GM23338 (cell line): ENCODE data around the gene RNF19B. TPM values are rescaled to one million over a fixed set of nuclear protein-coding genes. Genes with fewer than 3 reads are reported as not detected.

Source experiments
- ATAC-seq: fragments of 200-7000 bp; cut with Tn5 transposase; 3 replicates; pipeline ENCODE4 v1.9.1; 2020
- DNase-seq: peaks from one replicate; pipeline ENCODE4 v3.0.0-alpha.2; 2015; ENCODE audit warnings: low spot score
- H2AFZ ChIP-seq: fragments of 200-600 bp; sonication (generic); 2 replicates; pipeline ENCODE4 v1.8.0; 2016; ENCODE audit warnings: antibody characterized with exemption, mild to moderate bottlenecking, moderate library complexity
- H3F3A ChIP-seq: fragments of 200-600 bp; sonication (generic); replicated peaks from 2 replicates; pipeline ENCODE4 v1.8.0; 2017; ENCODE audit warnings: antibody characterized with exemption, mixed run types, low read depth
- H3K27ac ChIP-seq: fragments of 200-600 bp; sonication (generic); 2 replicates; pipeline ENCODE4 v1.6.1; 2016; ENCODE audit warnings: low read depth
- H3K27me3 ChIP-seq: fragments of 200-600 bp; sonication (generic); 2 replicates; pipeline ENCODE4 v1.8.0; 2016; ENCODE audit warnings: mild to moderate bottlenecking, mixed run types, moderate library complexity; ENCODE audit not compliant: insufficient read depth
- H3K36me3 ChIP-seq: fragments of 200-600 bp; sonication (generic); 2 replicates; pipeline ENCODE4 v1.8.0; 2016; ENCODE audit warnings: mild to moderate bottlenecking; ENCODE audit not compliant: insufficient read depth
- H3K4me1 ChIP-seq: fragments of 200-600 bp; sonication (generic); 2 replicates; pipeline ENCODE4 v1.8.0; 2016; ENCODE audit warnings: mild to moderate bottlenecking, moderate library complexity; ENCODE audit not compliant: insufficient read depth
- H3K4me2 ChIP-seq: fragments of 200-600 bp; sonication (generic); 2 replicates; pipeline ENCODE4 v1.7.1; 2017; ENCODE audit warnings: mixed run types
- H3K4me3 ChIP-seq: fragments of 200-600 bp; sonication (generic); 2 replicates; pipeline ENCODE4 v1.6.1; 2016; ENCODE audit warnings: mixed run types
- H3K79me2 ChIP-seq: fragments of 200-600 bp; sonication (generic); replicated peaks from 2 replicates; pipeline ENCODE4 v1.8.0; 2017; ENCODE audit warnings: mild to moderate bottlenecking; ENCODE audit not compliant: insufficient read depth
- H3K9me2 ChIP-seq: fragments of 200-600 bp; sonication (generic); 2 replicates; pipeline ENCODE4 v1.8.0; 2017; ENCODE audit not compliant: insufficient read depth
- H4K20me1 ChIP-seq: fragments of 200-600 bp; sonication (generic); replicated peaks from 2 replicates; pipeline ENCODE4 v1.8.0; 2017; ENCODE audit warnings: mild to moderate bottlenecking; ENCODE audit not compliant: insufficient read depth
- H3K27ac Mint-ChIP-seq: 2 replicates; pipeline ENCODE4 v1.8.0; 2020; ENCODE audit warnings: inconsistent platforms, mild to moderate bottlenecking, moderate library complexity, mixed read lengths
- H3K27me3 Mint-ChIP-seq: 3 replicates; pipeline ENCODE4 v1.8.0; 2022; ENCODE audit warnings: low read depth, mild to moderate bottlenecking, moderate library complexity, mixed read lengths, inconsistent platforms; ENCODE audit not compliant: insufficient read depth, poor library complexity
- H3K36me3 Mint-ChIP-seq: 3 replicates; pipeline ENCODE4 v1.8.0; 2021; ENCODE audit warnings: low read depth, mild to moderate bottlenecking, inconsistent platforms, moderate library complexity, mixed read lengths
- H3K4me1 Mint-ChIP-seq: 3 replicates; pipeline ENCODE4 v1.8.0; 2020; ENCODE audit warnings: mild to moderate bottlenecking, inconsistent platforms, mixed read lengths
- H3K4me3 Mint-ChIP-seq: 3 replicates; pipeline ENCODE4 v1.8.0; 2021; ENCODE audit warnings: moderate library complexity, mild to moderate bottlenecking, inconsistent platforms, mixed read lengths
- H3K9me3 Mint-ChIP-seq: 3 replicates; pipeline ENCODE4 v1.8.0; 2020; ENCODE audit warnings: moderate library complexity, mild to moderate bottlenecking, inconsistent platforms, mixed read lengths
- CREB1 ChIP-seq: fragments of 250-450 bp; sonication (Bioruptor Pico); IDR thresholded peaks from 2 replicates; pipeline ENCODE4 v1.5.0; 2020; ENCODE audit warnings: low read depth, mild to moderate bottlenecking, moderate library complexity
- EZH2 ChIP-seq: fragments of 200-600 bp; sonication (generic); IDR thresholded peaks from one replicate; pipeline ENCODE4 v1.8.0; 2017; ENCODE audit warnings: antibody characterized with exemption, mild to moderate bottlenecking, low read depth; ENCODE audit not compliant: unreplicated experiment
- POLR2AphosphoS5 ChIP-seq: IDR thresholded peaks from 2 replicates; pipeline ENCODE4 v1.6.1; 2016; ENCODE audit warnings: antibody characterized with exemption, low read depth
- REST ChIP-seq: IDR thresholded peaks from one replicate; pipeline ENCODE4 v1.6.1; 2018; ENCODE audit warnings: antibody characterized with exemption; ENCODE audit not compliant: unreplicated experiment
- ZNF114 ChIP-seq: fragments of 250-450 bp; sonication (Bioruptor Pico); IDR thresholded peaks from 2 replicates; pipeline ENCODE4 v1.5.0; 2020; ENCODE audit warnings: mild to moderate bottlenecking, moderate library complexity
- ZNF331 ChIP-seq: fragments of 250-450 bp; sonication (Bioruptor Pico); IDR thresholded peaks from 2 replicates; pipeline ENCODE4 v1.5.0; 2020; ENCODE audit warnings: low read depth, mild to moderate bottlenecking, moderate library complexity
- polyA plus RNA-seq: library from polyadenylated mRNA; unstranded; fragments of >200 nt; fragmentation: Nextera tagmentation; extraction: Ambion mirVana; gene quantifications from 2 replicates; pipeline ENCODE4 v1.2.1, GENCODE V29; 2016
- total RNA-seq: library from RNA; depleted of rRNA; stranded (reverse); fragments of >200 nt; shearing (Covaris generic); gene quantifications from 2 replicates; pipeline ENCODE4 v1.2.3, GENCODE V29; 2014
- TF ChIP-seq, protein P1 (sequence below), 2 experiments: fragments of 200-600 bp in 1 of 2; sonication (generic) in 1 of 2; conservative IDR thresholded peaks; 2 replicates each; pipeline versions ENCODE4 v1.5.1 to v1.6.1; 2016 to 2017; ENCODE audit warnings: antibody characterized with exemption in 2 of 2, low read depth in 2 of 2, mild to moderate bottlenecking in 2 of 2, moderate library complexity in 1 of 2

Gene RNF19B
- total and polyA plus RNA-seq, 2 experiments from 2014 or later = 2.9 to 11.9 TPM

- Mint-ChIP-seq H3K4me3 (no peak overlapping the region), H3K36me3 (peaks cover 62% of the 10 kb centered on the region), H3K9me3 (no peaks in the 10 kb centered on the region; the same call in 2 of the 3 replicates), H3K4me1 (peaks cover 17% of the 10 kb centered on the region), H3K27ac (no peak overlapping the region), H3K27me3 (no peaks in the 10 kb centered on the region)
- Histone ChIP-seq H2AFZ (no peak overlapping the region), H3K4me2 (no peak overlapping the region), H3K9me2 (no peaks in the 10 kb centered on the region), H3K27me3 (no peaks in the 10 kb centered on the region), H3F3A (0 out of 2 replicates have a peak, but pooled peaks cover 3% of the 10 kb centered on the region), H3K79me2 (no peaks in the 10 kb centered on the region), H3K27ac (no peak overlapping the region), H3K4me3 (no peak overlapping the region), H4K20me1 (peaks cover 26% of the 10 kb centered on the region), H3K36me3 (peaks cover 54% of the 10 kb centered on the region), H3K4me1 (peaks cover 4% of the 10 kb centered on the region)
- ATAC-seq (no peak), DNase-seq (no peak)
- TF ChIP-seq REST (no peak), CREB1 (no peak), POLR2AphosphoS5 (no peak), EZH2 (no peak), ZNF331 (no peak)
- TF ChIP-seq, protein P1, sequence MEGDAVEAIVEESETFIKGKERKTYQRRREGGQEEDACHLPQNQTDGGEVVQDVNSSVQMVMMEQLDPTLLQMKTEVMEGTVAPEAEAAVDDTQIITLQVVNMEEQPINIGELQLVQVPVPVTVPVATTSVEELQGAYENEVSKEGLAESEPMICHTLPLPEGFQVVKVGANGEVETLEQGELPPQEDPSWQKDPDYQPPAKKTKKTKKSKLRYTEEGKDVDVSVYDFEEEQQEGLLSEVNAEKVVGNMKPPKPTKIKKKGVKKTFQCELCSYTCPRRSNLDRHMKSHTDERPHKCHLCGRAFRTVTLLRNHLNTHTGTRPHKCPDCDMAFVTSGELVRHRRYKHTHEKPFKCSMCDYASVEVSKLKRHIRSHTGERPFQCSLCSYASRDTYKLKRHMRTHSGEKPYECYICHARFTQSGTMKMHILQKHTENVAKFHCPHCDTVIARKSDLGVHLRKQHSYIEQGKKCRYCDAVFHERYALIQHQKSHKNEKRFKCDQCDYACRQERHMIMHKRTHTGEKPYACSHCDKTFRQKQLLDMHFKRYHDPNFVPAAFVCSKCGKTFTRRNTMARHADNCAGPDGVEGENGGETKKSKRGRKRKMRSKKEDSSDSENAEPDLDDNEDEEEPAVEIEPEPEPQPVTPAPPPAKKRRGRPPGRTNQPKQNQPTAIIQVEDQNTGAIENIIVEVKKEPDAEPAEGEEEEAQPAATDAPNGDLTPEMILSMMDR (conservative IDR thresholded peaks at IDR 0.05; ENCODE audit: low read depth in 2 of 2) = no peak
Observed at GRCh38 chr1:33010932-33011731, 46.5 kb upstream of the RNF19B start.

- Mint-ChIP-seq H3K4me3 (no peak overlapping the region), H3K36me3 (peaks cover 59% of the 10 kb centered on the region), H3K4me1 (peaks cover 23% of the 10 kb centered on the region), H3K9me3 (no peaks in the 10 kb centered on the region; the same call in 2 of the 3 replicates), H3K27me3 (no peaks in the 10 kb centered on the region), H3K27ac (no peak overlapping the region)
- ATAC-seq (no peak), DNase-seq (no peak)
- H3K4me3 ChIP-seq = no peak overlapping the region
- H3F3A ChIP-seq = 0 out of 2 replicates have a peak, but pooled peaks cover 3% of the 10 kb centered on the region
- H3K27me3 ChIP-seq = no peaks in the 10 kb centered on the region
- no peak overlapping the region for H3K4me2 ChIP-seq
- peaks cover 54% of the 10 kb centered on the region for H3K36me3 ChIP-seq
- no peak overlapping the region for H3K27ac ChIP-seq
- H3K4me1 ChIP-seq = peaks cover 4% of the 10 kb centered on the region
- H4K20me1 ChIP-seq = peaks cover 31% of the 10 kb centered on the region
- no peaks in the 10 kb centered on the region for H3K79me2 ChIP-seq
- H3K9me2 ChIP-seq = no peaks in the 10 kb centered on the region; the same call in 1 of the 2 replicates
- H2AFZ ChIP-seq = no peak overlapping the region
- TF ChIP-seq ZNF331 (no peak), ZNF114 (CRISPR knock-in tag) (no peak), POLR2AphosphoS5 (no peak)
- TF ChIP-seq, protein P1 (conservative IDR thresholded peaks at IDR 0.05; ENCODE audit: low read depth in 2 of 2) = no peak
Observed at GRCh38 chr1:33009561-33009960, 45.0 kb upstream of the RNF19B start.
